DMS53 treated with DMSO at 0.1 percent for 48 hours (cell line): Measurements from ENCODE around the gene POU3F4.

Experiments
- DNase-seq: peaks from one replicate; lab custom pipeline; 2025; ENCODE audit not compliant: unreplicated experiment; lab: John Stamatoyannopoulos, UW

POU3F4 gene

GRCh38 chrX:83508006-83508405, at the start of gene POU3F4:
POU3F4 (plus strand) TSS chrX:83508290; CDS start chrX:83508325, 35 bp downstream.
- peak; percentile 83 for DNase-seq

DNA sequence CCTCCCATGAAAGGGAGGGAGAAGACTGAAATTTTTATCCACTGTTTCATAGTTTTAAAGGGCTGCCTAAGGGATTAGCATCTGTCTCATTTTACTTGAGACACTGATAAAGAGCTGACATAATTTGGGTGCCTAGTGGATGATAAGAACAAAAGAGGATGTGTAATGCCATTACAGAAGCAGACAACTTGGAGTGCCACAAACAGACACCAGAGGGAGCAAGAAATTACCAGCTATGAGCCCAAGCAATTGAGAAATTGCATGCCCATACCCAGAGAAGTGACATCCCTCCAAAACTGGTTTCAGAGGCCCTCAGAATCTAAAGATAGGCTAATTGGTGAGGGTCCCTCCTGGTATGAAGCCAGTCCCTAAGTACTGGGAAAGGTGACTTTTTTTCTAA, 38.5 kb upstream of the POU3F4 start:
- peak; percentile 26 for DNase-seq

- DNase-seq = no peak
Observed at GRCh38 chrX:83495898-83496297, 12.2 kb upstream of the POU3F4 start.

- no peak for DNase-seq
Observed at GRCh38 chrX:83501003-83501402, 7.1 kb upstream of the POU3F4 start.

DNA sequence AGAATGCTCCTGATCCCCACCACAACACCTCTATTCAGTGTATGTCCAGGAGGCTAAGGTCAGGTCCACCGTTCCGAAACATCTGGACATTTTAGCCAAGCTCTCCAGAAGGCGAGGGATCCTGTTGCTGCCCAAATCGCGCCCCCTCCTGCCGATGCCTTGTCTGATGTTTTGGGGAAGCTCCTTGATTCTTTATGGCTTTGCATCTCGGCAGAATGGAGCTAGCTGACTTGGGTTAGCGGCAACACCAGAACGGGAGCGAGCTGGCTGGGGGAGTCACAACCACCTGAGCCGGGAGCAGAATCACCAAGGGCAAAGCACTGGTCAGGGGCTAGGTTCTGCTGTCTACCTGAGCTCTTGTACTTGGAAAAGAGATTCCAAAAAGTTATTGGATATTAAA, 6.6 kb upstream of the POU3F4 start:
- DNase-seq = no peak

DNA sequence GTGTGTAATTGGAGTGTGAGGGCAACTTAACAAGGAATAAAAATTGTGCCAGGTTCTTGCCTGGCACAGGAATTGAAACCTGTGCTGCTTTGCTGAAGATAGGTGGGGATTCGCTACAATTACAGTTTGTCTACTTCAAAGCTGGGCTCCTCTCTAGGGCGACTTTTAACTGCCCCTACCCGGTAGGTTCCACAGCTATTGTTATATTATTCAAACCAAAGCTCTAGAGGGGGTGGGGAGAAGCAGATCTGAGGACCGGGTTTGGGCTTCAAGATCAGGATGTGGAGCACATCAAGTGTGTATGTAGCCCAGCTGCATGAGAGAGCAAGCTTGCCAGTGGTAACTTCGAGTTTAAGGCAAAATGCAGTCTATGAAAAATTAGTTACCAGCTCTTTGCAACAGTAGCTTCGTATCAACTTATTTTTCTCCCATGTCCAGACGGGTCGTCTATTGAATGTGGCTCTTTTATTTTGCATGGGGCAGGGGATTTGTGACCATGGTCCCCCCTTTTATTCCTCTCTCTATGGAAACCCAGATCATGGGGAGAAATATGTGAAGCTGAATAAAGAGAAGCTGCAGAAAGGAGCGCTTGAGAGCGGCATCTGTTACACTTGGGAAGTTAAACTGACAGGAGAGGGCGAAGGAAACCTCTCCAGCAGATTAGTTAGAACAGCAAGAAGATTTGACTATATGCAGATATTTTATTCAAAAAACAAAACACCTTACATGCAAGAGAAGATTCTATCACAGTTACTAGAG, 3.2 kb upstream of the POU3F4 start:
- no peak for DNase-seq

- peak; percentile 40 for DNase-seq
Observed at GRCh38 chrX:83508526-83509253, 600 bp downstream of the POU3F4 start.

DNA sequence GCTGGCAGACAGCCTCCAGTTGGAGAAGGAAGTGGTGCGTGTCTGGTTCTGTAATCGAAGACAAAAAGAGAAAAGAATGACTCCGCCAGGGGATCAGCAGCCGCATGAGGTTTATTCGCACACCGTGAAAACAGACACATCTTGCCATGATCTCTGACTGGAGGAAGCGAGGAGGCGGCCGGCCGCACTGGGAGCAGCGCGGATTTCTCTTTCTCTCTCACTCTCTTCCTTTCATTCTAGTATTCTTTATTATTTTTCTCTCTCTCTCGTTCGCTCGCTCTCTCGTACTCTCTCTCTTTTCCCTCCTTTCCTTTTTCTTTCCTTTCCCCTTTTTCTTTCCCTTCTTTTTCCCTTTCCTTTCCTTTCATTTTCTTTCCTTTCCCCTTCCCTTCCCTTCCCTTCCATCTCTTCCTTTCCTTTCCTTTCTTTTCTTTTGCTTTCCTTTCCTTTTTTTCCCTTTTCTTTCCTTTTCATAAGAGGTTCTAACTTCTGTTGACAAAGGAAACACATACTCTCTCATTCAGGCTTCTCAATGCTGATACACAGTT, 1.2 kb downstream of the POU3F4 start:
- peak; percentile 40 for DNase-seq

GRCh38 chrX:83510510-83511062, 2.5 kb downstream of the POU3F4 start:
- no peak for DNase-seq

- peak; percentile 33 for DNase-seq
Observed at GRCh38 chrX:83511208-83511607, 3.1 kb downstream of the POU3F4 start.

DNA sequence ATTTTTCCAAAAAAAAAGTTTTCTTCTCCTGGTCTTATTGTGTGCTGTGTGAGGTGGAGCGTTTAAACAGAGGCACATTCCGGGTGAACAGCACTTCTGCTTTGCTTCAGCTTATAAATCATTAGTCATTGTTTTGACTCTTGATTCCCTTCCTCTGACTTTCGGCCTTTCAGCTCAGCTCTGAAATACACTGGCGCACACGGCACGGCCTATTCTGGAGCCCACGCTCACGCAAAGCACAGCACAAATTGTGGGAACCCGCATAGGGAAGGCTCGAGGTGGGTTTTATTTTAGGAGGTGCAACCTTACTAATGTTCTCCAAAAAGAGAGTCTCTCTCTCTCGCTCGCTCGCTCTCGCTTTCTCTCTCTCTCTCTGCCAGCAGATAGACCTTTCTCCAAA, 4.0 kb downstream of the POU3F4 start:
- no peak for DNase-seq

DNA sequence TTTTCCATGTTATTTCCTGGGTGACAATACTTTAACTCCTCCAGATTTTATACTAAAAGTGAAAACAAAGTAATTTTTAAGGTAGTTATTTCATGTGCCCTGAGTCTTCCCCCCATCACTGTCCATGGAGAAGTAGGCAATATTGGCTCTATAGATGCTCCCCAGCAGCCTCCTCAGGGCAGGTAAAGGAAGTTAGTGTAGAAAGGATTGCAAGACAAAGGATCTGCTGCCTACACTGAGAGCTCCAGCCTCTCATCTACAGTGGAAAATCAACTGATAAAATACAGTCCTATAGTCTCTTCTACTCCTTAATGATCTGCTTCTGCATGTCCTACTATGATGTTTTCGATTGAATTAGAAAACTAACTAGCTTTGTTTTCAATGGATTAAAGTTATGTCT, 8.5 kb downstream of the POU3F4 start:
- no peak for DNase-seq

GRCh38 chrX:83521905-83522304, 13.8 kb downstream of the POU3F4 start:
- no peak for DNase-seq

GRCh38 chrX:83529950-83530349, 21.9 kb downstream of the POU3F4 start:
- no peak for DNase-seq

DNA sequence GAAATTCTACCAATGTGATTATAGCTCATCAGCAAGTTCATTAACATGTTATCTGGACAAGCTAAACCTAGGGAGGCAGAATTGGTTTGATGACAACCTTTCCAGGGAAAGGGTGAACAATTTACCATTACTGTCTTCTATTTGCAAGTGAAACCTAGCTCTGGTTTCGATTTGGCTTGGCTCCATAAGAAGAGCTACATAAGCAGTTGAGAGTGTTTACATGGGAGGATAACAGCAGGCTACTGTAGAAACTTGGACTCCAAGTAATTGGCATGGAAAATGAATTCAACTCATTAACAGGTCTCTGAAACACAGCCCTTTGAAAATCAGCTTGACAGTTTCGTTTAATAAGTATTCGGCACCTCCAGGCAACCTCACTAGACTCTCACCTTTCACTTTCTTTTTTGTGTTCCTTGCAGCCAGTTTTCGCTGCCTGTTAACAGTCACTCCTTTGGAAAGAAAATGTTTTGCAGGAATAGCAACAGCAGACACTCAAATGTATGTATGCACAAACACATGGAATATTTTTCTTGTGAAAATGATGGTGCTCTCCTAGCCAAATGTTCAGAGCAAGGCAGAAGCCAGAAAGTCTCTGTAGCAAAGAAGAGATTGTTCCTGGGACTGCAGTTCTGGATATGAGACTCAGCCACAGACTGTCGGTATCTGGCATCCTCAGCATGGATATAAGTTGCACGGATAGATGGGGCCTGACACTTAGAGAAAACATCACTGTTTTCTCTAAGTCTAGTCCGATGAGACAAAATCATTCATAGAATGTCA, 27.5 kb downstream of the POU3F4 start:
- no peak for DNase-seq
